ENCODE data around the gene CACTIN. TPM values are rescaled to one million over a fixed set of nuclear protein-coding genes. Genes with fewer than 3 reads are reported as not detected.

CACTIN gene
- total RNA-seq, 1 experiment from 2014 or later, result 10.5 TPM

DNA sequence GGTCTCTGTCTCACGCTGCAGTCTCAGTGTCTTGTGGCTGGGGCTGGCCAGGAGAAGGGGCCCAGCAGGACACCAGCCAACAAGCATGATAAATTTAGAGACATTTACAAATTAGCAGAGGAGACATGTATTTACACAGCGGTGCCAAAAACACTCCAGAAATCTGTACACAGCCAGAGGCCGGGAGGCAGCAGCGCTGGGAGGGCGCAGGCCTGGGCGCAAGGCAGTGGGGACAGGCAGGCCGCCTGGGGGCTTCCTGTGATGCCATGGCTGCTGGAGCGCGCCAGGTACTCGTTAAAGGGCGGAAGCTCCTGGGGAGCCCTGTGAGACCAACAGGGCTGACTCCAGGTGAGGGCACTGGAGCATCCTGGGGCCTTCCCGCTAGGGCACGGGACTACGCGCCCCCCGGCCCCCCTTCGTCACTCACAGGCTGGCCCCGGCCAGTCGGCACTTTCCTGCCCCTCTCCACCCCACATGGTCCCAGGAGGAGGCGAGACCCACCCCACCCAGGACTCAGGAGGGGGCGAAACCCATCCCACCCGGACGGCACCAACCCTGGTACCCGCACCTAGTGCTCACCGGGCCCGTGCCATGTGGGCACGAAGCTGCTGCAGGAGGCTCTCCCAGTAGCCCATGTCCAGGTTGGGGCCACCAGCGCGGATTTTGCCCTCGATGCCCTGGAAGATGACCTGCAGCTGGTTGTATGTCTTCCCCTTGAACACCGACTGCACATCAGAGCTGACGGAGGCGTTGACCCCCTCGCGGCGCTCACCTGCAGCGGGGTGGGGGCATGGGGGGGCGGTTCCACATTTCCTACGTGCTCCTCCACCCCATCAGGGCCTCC is 12.6 kb downstream of the CACTIN start:
- no peak for DNase-seq (ENCODE audit: extremely low read depth, low read depth)

DNA sequence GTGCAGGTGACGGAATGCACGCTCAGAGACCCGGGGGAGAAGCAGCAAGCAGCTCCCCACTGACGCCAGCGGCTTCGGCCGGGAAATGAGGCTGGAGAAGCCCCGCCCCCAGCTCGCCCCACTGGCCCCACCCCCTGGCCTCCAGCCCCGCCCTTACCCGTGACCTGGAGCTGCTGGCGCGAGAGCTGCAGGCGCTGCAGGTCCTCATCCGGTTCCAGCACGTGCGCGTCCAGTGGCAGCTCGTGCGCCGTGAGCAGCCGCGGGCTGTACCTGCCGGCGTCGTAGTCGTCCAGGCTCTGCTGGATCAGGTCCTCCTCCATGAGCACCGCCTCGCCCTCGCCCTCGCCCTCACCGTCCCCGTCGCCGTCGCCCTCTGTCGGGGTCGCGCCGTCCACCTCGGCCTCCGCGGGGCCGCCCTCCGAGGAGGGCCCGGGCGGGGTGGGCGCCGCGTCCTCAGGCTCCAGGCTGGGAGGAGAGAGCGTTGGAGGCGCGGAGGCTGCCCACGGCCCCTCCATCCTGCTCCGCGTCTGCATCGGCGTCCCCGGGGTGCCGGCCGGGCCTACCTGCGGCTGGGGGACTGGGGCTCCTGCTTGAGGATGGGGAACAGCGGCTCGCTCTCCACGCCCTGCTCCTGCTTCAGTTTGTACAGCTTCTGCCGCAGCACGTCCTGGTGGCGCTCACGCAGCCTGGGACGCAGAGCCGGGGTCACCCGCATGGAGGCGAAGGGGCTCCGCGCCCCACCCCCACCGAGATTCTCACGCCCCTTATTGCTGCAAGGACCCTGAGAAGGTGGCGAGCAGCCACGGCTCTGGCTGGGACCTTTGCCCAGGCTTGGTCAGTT is 13.5 kb downstream of the CACTIN start:
- DNase-seq (ENCODE audit: extremely low read depth, low read depth), result no peak

DNA sequence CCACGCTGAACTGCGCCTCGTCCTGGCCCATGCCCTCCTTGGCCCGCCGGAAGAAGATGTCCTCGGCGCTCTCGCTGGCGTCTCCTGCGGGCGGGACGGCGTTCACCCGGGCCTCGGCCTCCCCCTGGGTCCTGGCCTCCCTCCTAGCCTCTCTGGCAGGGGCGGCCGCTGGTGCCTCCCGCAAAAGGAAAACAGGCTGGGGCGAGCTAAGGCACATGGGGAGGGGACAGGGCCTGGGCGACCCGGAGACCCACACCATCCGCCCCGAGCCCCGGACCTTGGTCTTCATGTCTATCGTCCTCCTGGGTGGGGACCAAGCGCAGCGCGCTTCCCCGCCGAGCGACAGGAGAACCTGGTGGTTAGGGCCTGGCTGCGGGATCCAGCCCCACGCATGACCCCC is 14.3 kb downstream of the CACTIN start:
- DNase-seq (ENCODE audit: extremely low read depth, low read depth), result no peak

DNA sequence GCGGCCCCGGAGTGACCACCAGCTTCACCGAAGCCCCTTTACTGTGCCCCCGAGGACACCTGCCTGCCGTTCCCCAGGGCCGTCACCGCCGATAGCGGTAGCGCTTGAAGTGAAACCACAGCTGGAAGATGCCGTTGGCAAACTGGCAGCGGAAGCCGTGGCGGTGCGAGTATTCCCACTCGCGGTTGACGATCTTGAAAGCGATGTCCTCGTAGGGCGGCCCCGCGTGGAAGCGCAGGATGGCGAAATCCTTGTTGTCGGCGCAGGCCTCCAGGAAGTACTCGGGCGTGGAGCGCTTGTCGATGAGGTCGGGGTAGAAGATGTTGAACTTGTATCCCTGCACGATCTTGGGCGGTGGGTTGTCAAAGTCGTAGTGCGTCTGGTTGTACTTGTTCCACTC is 14.7 kb downstream of the CACTIN start:
- DNase-seq (ENCODE audit: extremely low read depth, low read depth), result no peak

DNA sequence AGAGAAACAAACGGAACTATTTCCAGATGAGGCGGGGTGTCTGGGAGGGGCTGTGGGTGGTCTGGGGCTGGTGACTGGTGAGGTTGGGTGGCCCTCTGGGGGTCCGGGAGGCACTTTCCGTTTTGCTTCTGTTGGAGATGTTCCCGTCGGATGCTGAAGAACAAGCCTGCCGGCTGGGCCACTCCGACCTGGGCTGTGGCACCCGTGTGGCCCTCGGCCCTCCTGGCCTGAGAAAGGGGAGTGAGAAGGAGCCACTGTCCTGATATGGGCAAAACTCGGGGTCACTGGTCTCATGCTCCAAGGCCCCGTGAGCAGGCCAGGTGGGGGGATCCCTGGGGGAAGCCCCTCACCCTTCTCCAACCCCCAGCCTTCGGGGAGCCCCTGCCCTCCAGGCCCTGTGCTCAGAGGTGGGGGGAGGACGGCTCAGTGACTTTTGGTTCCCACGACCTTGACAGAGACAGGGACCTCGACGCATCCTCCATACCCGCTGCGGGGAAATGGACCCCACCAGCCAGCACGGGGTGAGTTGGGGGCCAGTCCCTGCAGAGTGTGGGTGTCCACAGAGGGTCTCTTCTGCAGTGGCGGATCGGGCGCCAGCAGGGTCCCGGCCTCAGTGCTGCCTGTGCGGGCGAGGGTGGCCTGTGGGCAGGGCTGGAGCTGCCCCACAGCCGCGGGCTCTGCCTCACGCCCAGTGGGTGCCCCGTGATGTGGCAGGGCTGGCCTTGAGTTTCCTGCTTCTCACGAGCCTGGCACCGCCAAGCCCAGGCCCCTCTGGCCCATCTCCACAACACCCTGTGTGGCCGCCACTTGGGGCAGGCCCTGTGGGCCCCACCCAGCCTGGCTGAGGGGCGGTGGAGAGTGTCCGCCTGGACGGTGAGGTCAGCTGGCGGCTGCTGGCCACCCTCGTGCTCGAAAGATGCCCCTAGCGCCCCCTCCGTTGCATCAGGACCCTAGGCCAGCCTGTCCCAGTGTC is 15.6 kb downstream of the CACTIN start:
- DNase-seq (ENCODE audit: extremely low read depth, low read depth), result no peak

DNA sequence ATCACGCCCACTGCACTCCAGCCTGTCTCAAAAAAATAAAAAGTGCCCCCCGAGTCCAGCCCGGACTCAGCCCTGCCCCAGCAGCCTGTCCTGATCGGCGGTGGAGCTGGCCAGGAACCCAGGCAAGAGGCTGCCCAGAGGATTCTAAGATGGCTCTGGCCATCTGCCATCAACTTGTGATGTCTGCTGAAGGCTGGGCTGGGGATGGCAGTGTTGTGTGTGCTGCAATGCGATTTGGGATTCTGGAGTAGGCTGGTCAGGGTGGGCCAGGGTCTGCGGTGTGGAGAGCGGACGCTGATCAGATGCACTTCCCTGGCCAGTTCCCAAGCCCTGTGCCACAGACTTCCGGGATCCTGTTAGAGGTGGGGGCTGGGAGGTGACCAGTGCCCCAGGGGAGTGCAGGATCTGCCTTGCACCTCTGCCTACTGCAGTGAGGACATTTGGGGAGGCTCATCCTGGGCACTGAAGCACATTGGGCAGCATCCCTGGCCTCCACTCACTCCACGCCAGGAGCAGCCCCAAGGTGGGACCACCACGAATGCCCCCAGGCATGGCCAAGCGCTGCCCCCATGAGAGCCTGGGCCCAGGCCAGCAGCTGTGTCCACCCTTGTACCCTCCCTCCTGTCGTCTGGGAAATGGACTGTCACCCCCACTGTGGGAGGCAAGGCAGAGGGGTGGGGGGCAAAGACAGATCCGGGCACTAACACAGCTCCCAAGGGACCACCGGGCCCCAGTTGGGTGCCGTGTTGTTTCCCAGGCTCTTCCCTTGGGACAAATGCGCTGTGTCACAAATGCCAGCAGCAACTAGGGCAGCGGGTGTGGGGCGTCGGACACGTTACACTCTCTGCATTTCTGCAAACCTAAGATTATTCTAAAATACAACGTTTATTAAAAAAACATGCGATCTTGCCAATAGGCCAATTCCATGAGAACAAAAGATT is 16.5 kb downstream of the CACTIN start:
- no peak for DNase-seq (ENCODE audit: extremely low read depth, low read depth)

DNA sequence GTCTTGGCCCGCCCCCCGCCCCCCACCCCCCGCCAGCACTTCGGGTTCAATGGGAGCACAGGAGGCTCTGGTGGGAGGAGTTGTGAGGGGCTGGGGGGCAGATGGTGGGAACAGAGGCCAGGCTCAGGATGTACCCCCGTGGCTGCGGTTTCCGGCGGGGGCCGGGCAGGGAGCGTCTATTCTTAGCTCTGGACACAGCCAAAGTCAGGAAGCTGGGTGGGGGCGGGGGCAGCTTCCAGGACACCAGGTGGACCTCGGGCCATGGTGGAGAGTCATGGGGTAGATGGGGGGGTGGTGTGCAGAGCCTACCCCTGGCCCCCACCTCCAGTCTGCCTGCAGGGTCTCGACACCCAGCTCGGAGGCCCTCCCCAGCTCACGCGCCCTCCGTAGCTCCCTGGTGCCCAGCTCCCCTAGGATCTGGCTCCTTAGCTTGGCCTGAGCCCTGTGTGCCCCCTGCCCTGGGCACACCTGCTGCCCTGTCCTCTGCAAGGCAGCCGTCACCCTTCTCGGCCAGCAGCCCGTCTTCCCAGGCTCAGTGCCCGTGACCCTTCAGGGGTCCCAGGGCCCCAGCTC is 17.8 kb downstream of the CACTIN start:
- no peak for DNase-seq (ENCODE audit: extremely low read depth, low read depth)

DNA sequence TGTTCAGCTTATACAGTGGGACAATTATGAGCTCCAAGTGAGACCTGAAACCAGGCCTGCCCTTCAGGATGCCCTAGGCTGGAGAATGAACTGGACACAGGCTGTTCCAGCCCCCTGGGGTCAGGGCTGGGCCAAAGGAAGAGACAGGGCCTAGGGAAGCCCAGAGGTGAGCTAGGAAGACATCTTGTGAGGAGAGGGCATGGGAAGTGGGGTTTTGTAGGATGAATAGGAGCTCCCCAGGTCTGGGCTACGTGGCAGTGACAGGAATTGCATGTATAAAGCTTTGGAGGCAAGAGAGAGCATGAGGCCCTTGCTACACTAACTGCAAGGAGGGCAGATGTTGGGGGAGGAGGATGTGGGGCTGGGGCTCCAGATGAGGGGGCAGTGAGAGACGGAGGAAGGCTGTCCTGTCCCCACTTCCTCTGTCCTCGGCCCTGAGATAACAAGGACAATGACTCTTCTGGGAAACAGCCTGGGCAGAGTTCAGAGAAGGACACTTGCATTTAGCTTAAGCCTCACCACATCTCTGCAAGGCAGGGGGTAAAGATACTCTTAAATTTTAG is 18.4 kb downstream of the CACTIN start:
- DNase-seq (ENCODE audit: extremely low read depth, low read depth), result no peak

DNA sequence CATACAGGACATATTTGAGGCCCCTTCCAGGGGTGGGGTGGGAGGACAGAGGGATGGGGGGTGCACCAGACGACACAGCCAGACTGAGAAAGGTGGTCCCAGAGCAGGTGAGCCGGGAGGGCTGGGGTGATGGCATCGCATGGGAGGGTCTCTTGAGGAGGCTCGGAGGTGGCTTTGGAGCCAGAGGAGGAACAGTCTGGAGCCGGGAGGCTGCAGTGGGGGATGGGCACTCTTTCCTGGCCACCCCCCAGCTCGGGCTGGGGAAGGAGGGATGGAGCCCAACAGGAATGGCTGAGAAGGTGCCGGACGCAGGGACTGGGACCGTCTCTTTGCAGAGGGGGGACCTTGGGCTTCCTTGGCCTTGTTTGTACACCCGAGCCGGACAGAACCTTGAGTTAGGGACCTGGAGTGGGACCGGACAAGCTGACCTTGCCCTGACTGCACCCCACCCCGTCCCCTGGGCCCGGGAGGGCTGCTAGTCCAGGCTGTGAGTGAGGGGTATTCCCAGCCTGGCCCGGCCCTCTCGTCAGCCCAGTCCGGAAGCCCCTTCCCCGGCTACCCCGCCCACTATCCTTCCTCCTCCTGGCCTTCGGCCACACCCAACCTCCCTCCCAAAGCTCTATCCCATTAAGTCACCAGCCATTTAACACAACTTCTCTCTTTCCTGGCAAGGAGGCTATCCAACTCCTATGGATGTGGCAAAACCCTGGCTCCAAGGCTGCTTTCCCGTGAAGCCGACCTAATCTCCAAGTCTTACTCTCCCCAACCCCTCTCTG is 19.1 kb downstream of the CACTIN start:
- no peak for DNase-seq (ENCODE audit: extremely low read depth, low read depth)

DNA sequence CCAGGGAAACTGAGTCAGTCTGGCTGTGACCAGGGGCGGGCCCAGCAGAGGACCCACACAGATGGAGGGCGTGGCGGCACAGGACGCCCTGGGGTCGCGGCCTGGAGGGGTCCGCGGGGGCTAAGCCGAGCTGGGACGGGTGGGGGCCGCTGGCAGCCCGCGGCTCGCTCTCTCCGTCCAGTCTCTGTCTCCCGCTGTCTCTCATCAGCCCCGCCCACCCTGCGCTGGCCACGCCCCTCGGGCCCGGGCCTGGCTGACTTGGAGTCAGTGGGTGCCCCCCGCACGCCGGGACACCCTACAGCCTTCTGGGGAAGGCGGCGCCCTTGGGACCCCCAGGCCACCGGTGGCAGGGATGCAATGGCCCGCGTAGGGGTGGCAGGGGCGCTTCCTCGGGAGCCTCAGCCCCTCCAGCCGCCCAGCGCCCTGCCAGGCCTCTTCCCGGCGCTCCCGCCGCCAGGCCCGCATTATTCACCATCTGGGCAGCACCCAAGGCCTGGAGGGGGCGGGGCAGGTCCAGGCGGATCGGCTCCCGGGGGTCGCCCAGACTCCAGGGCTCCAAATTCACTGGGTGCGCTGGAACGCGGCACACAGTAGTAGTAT is 19.8 kb downstream of the CACTIN start, which contains the start of gene TBXA2R:
TSS of gene TBXA2R (minus strand) at position 186 of the 600 bp plus-strand sequence. CDS start 6,241 bp downstream, outside the sequence.
- DNase-seq (ENCODE audit: extremely low read depth, low read depth), result peak; percentile 55

DNA sequence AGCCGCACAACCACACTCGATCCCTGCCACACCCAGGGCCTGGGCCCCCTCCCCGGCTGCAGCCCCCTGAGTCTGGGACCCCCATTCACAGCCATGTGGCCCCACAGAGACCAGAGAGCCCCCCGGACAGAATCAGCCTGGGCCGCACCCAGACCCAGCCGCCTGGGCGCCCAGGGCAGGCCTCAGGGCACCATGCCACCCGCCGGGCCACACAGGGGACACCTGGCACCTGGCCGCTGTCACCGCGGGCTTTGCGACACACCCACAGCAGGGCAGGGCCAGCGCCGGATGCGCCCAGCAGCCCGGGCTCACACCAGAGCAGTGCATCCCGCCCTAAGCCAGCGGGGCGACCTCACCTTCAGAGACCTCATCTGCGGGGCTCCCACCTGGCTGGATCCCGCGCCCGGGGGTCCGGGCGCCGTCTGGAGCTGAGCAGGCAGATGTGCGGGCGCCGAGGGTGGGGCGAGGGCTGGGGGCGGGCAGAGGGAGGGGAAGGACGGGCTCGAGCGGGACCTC is 20.4 kb downstream of the CACTIN start:
- DNase-seq (ENCODE audit: extremely low read depth, low read depth), result no peak

DNA sequence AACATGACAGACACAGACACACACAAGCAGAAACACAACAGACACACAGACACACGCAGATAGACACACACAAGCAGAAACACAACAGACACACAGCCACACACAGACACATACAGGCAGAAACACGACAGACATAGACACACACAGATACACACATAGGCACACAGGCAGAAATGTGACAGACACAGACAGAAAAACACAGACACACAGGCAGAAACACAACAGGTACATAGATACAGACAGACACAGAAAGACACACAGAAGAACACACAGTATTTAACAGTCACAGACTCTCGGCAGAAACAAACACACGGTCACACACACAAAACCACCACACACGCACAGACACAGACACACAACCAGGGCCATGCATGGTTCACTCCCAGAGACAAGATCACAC is 20.8 kb downstream of the CACTIN start:
- no peak for DNase-seq (ENCODE audit: extremely low read depth, low read depth)

DNA sequence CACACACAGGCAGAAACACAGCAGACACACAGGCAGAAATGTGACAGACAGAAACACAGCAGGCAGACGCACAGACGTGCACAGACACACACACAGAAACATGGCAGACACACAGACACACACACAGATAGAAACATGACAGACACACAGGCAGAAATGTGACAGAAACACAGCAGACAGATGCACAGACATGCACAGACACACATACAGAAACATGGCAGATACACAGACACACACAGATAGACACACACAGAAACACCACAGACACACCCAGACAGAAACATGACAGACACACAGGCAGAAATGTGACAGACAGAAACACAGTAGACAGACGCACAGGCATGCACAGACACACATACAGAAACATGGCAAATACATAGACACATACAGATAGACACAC is 21.2 kb downstream of the CACTIN start:
- no peak for DNase-seq (ENCODE audit: extremely low read depth, low read depth)

DNA sequence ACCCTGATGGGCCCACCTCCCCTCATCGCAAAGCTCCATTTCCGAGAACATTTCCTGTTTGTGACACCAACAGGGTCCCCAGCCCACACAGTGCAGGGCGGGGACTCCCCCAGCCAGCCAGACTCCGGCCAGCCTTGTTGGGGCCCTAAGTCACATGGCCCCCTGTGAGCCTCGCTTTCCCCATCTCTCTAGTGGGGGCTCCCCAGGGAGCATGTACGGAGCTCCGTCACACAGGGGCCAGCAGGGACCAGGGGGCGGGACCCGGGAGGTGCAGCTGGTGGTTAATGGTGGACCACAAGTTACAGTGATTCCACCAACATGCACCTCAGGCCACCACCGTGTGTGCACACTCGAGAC is 21.6 kb downstream of the CACTIN start:
- DNase-seq (ENCODE audit: extremely low read depth, low read depth), result no peak

DNA sequence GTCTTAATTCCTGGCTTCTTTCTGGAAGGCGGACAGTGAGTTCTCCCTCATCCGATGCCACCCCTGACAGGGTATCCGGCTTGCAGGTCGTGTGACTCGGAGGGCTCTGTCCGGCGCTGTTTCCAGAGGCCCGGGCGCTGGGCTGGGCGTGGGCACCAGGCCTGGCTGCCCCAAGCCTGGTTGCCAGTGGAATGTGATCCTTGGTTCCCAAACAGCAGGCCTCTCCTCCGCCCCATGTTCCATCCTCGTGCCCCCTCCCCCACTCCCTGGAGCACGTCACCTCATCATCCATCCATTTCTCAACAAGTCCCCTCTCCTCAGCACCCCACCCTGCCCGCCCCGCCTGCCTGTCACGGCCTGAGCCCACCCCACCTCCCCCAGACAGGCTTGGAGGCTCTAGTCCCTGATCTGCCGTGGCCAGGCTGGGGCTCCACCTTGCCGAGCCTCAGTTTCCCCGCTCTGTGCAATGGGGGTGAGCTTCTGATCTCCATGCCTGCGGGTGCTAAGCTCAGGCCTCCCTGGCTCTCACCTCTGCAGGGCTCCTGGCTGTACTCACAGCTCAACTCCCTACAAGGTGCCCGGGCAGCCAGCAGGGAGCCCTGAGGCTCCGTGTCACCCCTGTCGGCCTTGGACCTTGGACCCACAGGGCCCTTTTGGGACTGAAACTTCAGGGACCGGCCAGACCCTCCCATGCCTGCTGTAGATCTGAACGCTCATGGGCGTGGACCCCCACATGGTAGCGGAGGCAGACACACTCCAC is 22.2 kb downstream of the CACTIN start:
- DNase-seq (ENCODE audit: extremely low read depth, low read depth), result no peak

DNA sequence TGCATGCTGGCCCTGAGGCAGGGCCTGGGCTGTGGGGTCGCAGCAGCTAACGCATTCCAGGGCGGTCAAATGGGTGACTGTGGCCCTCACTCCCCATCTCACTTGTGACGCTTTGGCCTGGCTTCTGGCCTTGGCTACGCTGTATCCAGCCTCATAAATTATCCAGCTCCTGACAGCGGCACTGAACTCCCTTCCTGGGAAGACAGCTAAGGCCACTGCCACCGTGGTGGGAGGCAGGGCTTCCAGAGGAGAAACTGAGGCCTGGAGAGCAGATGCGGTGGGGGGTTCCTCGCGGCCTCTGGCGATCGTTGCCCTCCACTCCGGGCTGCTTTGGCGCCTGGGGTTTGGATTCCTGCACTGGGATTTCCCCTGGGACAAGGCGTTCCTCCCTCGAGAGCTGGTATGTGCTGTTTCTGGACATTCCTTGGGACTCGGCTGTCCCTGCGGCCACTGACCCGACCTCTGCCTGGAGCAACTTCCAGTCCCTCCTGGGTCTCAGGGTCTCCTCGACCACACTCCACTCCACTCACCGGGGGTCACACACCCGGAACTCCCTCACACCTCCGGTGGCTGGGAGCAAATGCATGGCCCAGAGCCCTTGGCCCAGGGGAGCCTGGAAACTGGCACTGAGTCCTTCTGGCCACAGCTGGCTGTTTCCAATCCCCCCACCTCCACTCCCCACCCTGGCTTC is 23.3 kb downstream of the CACTIN start:
- no peak for DNase-seq (ENCODE audit: extremely low read depth, low read depth)
